Suppressor macrophage treated with lipopolysaccharide for 4 hours (primary cell): ENCODE data around the gene UFSP1.

Experiments used
- DNase-seq: peaks from one replicate; pipeline ENCODE4 v3.0.0-alpha.2; 2020

The UFSP1 gene

DNA sequence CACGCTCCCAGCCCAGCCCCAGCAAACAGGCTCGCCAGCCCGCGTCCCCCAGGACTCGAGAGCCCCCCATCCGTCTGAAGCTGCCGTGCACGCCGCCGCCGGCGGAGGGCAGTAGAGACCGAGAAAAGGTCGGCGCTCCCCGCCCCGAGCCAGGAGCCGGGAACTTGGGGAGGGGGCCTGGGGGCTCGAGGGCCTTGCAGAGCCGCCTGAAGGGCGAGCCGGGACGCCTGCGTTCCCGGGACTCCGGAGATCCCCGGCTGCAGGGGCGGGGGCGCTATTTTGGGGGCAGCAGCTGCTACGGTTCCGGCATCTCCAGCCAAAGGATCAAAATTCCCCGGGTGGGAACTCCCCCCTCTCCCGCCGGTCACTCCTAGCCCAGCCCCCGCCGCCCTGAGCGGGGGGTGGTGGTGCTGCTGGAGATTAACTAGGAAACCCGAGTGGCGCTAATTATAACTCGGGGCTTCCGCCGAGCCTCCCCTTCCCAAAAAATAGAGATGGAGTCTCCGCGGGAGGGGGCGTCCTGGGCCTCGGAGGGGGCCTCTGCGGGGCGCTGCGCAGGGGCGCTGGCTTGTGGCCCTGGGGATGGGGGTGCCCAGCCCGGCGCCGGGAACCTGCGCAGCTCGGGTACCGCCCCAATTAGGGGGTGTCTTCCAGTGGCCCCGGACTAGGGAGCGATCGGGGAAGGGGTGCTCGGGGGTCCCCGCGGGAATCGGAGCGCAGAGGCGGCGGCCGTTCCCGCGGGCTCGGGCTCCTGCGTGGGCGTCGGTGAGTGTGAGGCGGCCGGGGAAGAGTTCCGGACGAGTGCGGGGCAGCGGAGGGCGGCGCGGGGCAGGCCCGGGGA, 5.6 kb upstream of the UFSP1 start:
- peak; percentile 60 for DNase-seq

GRCh38 chr7:100893910-100894721, 4.6 kb upstream of the UFSP1 start:
- DNase-seq, result no peak

- DNase-seq, result no peak
Measured at GRCh38 chr7:100893318-100893895, 3.9 kb upstream of the UFSP1 start.

DNA sequence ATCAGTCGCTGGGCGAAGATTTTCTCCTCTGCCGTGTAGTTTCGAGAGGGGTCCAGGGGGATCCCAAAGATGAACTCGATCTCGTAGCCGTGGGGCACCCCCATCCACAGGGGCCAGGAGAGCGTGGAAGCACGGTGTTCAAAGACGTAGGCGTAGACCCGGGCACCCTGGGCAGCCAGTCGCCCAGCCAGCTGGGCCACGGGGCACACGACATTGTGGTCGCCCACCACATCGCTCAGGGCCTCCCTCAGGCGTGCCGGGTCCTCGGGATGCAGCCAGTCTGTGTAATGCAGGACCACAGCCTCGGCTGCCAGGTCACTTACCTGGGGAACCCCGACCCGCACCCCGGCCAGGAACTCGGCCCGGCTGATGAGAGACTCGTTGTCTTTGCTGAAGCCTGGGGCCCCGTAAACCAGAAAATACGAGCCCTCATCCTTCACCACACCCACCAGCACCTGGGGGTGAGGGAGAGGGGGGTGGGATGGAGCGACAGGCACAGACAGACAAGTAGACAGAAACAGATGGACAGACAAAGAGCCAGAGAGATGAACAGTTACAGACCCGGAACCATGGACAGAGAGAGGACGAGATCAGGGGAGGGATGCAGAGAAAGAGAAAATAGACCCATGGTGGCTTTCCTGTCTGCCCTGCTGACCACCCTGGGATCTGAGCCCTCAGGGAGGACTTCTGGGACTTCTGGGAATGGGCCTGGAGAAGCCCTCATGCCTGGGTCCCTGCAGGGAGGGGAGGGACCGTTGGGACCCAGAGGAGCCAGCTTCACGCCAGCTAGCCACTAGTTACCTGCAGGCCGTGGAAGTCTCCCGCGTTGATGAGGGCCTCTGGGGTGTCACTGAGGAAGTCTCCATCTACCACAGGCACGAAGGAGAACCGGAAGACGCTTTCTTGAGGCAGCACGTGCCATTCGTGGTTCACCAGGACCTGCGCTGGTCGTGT, 3.1 kb upstream of the UFSP1 start:
- DNase-seq, result no peak

DNA sequence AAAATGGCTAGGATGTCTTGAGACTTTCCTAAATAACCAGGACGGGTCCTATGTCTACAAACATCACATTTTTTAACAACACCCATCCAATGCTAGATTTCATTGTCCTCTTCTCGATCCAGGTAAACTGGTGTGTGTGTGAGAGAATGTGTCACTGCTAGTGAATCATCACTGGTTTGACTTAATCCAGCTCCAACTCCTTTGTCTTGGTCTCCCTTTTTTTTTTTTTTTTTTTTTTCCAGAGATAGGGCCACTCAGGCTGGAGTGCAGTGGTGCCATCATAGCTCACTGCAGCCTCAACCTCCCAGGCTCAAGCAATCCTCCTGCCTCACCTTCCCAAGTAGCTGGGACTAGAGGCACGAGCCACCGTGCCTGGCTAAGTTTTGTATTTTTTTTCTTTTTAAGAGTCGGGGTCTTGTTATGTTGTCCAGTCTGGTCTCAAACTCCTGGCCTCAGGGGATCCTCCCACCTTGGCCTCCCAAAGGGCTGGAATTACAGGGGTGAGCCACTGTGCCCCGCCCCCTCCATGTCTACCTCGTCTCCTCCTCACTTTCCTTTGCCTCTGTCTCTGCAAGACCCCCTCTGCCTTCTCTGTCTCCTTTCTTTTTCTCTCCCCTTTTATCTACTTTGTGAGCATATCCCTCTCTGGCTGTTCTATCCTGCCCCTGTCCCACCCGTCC, 2.2 kb upstream of the UFSP1 start:
- no peak for DNase-seq

DNA sequence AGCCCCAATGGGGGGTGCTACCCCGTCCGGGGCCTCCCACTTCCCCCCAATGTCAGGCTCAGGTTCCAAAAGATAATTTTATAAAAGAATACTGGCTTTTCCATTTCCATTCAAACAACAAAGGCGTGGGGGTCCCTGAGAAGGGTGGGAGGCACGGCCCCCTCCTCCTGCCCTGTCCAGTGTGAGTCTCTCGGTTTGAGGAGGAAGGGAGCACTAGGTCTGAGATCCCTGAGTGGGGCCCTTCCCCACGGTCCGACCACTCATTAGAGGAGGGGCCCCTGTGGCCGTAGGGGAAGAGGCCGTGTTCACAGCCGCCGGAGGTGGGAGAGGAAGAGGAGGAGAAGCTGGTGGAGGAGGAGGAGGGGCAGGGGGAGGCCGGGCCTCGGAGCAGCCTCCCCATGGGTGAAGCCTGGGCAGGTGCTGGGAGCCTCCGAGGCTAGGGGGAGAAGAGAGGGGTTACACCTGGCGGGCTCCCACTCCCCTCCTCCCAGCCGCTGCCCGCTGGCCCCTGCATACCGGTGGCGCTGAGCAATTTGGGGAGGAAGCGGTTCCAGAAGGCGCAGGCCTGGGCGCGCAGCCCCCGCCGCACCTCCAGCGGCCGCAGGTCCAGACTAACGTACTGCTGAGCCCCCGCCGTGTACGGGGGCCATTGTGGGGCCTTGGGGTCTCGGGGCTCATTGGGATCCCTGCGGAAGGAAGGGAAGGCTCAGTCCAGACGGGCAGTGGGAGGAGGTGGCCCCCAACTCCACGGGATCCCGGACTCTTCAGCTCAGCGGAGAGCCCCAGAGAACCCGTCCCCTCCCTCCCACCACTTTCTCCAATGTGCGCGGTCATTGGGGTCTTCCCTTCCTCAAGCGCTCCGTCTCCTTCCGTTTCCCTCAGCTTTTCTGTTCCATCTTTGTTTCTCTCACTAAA, 1.4 kb upstream of the UFSP1 start:
- no peak for DNase-seq

DNA sequence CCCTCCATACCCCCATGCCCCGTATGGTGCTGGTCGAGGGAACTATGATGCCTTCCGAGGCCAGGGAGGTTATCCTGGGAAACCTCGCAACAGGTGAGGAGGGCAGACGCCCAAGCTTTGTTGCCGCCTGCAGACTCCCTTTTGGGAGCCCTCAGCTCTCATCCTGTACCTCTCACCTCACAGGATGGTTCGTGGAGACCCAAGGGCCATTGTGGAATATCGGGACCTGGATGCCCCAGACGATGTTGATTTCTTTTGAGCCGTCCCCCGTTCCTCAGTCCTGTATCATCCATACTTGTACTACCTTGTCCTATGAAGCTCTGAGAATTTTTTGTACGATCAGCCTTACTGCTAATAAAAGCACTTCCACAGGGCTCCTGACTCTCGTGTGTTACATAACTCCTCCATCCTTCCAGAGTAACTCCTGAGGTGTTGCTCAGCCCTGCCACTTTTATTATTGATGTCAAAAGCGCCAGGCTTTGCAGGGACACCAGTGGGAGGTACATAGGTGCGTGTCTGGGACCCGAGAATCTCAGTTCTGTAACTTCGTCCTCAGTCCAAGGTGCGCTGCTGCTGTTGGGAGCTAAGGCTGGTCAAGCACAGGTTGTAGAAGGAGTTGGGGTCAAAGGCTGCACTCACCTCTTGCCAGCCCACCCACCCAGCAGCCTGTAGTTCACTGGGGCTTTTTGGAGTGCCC, 1.1 kb downstream of the UFSP1 start:
- DNase-seq, result no peak

DNA sequence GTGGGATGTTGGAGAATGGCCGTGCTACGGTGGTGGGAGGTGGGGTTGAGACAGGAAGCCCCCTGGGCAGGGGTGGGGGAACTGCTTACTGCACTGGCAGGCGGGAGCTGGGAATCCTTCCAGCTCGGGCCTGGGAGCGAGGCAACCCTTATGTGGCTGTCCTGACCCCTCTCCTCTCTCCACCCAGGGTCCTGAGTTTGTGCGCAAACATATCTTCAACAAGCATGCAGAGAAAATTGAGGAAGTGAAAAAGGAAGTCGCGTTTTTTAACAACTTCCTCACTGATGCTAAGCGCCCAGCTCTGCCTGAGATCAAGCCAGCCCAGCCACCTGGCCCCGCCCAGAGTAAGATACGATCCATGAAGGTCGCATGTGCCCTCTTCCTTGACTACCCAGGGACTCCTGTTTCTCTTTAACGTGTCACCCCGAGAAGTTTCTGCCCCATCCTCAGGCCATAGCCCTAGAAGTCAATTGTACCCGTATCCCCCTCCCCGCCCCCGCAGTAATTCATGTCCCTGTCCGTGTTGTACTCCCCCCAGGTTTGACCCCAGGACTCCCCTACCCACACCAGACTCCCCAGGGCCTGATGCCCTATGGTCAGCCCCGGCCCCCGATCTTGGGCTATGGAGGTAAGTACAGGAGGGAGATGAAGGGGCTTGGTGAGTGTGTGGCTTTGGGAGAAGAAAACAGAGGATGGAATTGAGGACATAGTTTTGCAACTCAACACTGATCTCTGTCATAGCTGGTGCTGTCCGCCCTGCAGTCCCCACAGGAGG, 1.8 kb downstream of the UFSP1 start:
- DNase-seq, result peak; percentile 76

- DNase-seq, result no peak
Measured at GRCh38 chr7:100886936-100887515, 2.5 kb downstream of the UFSP1 start.

DNA sequence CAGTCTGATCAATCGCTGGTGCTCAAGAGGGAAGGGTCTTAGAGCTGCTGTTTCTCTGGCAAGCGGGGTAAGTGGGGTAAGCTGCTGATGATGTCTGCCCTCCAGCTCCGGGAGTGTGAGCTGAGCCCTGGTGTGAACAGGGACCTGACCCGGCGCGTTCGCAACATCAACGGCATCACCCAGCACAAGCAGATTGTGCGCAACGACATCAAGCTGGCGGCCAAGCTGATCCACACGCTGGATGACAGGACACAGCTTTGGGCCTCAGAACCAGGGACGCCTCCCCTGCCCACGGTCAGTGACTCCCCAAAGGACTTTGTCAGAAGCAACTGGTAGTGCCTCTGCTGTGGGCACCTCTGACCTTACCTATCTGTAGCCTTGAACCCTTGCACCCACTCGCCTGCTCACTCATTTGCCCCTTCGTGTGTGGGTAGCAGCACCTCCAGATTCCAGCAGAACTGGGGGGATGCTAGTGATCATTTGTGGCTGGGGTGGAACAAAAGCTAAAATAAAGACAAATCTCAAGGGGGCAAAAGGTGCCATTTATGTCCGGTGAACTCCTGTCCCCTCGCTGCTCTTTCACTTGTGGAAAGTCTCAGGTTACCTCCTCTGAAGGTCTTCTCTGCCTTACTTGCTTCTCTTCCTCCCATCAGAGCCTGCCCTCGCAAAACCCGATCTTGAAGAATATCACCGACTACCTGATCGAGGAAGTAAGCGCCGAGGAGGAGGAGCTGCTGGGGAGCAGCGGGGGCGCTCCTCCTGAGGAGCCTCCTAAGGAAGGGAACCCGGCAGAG, 3.2 kb downstream of the UFSP1 start:
- DNase-seq, result no peak

DNA sequence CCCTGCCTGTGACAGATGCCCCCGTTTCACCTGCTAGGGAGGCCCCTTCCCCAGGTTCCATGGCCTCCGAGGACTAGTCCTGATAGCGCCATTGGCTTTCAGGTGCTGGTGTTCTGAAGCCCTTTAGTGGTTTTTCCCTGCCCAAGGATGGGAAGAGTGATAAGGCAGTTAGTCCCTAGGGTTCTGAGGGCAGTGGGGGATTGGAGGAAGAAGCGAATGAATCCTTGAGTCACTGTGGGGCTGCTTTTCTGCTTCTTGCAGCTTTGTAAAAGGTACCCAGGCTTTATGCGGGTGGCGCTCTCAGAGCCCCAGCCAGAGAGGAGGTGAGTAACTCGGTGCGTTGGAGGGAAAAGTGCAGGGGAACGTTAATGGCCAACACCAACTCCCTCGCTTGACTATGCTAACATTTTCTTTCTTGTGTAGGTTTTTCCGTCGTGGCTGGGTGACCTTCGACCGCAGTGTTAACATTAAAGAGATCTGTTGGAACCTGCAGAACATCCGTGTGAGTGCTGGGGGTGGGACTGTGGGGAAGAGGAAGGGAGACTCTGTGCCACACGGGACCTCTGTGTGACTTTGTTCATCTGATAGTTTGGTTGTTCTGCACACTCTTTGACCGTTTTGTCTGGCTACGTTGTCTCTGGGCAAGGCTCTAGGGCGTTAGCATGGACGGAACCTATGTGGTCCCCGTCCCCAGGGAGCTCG, 3.9 kb downstream of the UFSP1 start:
- DNase-seq, result no peak

- peak; percentile 29 for DNase-seq
Measured at GRCh38 chr7:100884736-100885439, 4.6 kb downstream of the UFSP1 start.

- no peak for DNase-seq
Measured at GRCh38 chr7:100882785-100883526, 6.6 kb downstream of the UFSP1 start.

DNA sequence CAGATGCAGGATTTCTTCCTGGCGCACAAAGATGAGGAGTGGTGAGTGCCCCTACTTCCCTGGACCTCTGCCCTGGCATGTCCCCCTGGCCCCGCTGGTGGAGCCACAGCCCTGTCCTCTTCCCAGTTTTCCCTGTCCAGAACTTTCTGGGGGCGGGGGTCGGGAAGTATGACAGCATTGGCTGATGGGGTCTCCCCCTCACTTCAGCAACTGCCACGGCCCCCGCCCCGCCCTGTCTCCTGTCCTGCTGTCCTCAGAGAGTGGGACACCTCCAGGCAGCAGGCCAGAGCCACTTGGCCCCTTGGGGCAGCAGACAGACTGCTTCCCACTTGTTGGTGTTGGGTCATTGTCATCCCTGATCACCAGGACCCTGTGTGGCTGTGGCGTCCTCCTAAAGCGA, 7.3 kb downstream of the UFSP1 start:
- DNase-seq, result no peak

- no peak for DNase-seq
Measured at GRCh38 chr7:100881136-100881535, 8.4 kb downstream of the UFSP1 start.

- DNase-seq, result no peak
Measured at GRCh38 chr7:100880645-100881044, 8.9 kb downstream of the UFSP1 start.
